HepG2 (cell line): ENCODE results near the gene CMIP. TPM values are rescaled to one million over a fixed set of nuclear protein-coding genes. Genes with fewer than 3 reads are reported as not detected.

Experiments used
- ADNP ChIP-seq: sonication (generic); formaldehyde crosslinking; IDR thresholded peaks from 2 replicates; pipeline ENCODE4 v1.4.0; 2020; ENCODE audit warnings: missing genetic modification reagents
- EP300 ChIP-seq, 3 experiments: sonication (generic) in 1 of 3; formaldehyde crosslinking in 1 of 3; IDR thresholded peaks; 2 replicates each; pipeline versions ENCODE4 v1.5.1 to v1.6.1; 2011 to 2020; ENCODE audit warnings: low read depth in 2 of 3, low read length in 2 of 3, borderline replicate concordance in 1 of 3, improper control_type of control experiment in 1 of 3, mild to moderate bottlenecking in 1 of 3, missing genetic modification reagents in 1 of 3, moderate library complexity in 1 of 3
- FOXK1 ChIP-seq: sonication (generic); formaldehyde crosslinking; IDR thresholded peaks from 2 replicates; pipeline ENCODE4 v1.4.0; 2020; ENCODE audit warnings: low read depth, missing genetic modification reagents, borderline replicate concordance
- FOXO4 ChIP-seq: sonication (generic); formaldehyde crosslinking; conservative IDR thresholded peaks from 2 replicates; pipeline ENCODE4 v1.8.1; 2023; ENCODE audit warnings: missing genetic modification reagents
- MXD3 ChIP-seq: IDR thresholded peaks from 2 replicates; pipeline ENCODE4 v1.6.1; 2016; ENCODE audit warnings: mild to moderate bottlenecking, missing biosample characterization, missing genetic modification reagents
- POLR2AphosphoS2 ChIP-seq: IDR thresholded peaks from 2 replicates; pipeline ENCODE4 v1.6.1; 2011; ENCODE audit warnings: low read depth, low read length, improper control_type of control experiment
- RAD51 ChIP-seq: fragments of 450-650 bp; IDR thresholded peaks from 2 replicates; pipeline ENCODE4 v1.6.1; 2016; ENCODE audit warnings: borderline replicate concordance
- ZNF136 ChIP-seq: sonication (generic); formaldehyde crosslinking; IDR thresholded peaks from 2 replicates; pipeline ENCODE4 v1.8.1; 2022; ENCODE audit warnings: low read depth, mild to moderate bottlenecking, moderate library complexity, missing genetic modification reagents
- ZNF18 ChIP-seq: sonication (generic); formaldehyde crosslinking; IDR thresholded peaks from 2 replicates; pipeline ENCODE4 v1.8.0; 2022; ENCODE audit warnings: mild to moderate bottlenecking, missing genetic modification reagents; ENCODE audit not compliant: insufficient replicate concordance
- ZNF256 ChIP-seq: sonication (generic); formaldehyde crosslinking; conservative IDR thresholded peaks from 2 replicates; pipeline ENCODE4 v1.4.0; 2020; ENCODE audit warnings: missing genetic modification reagents
- ZNF562 ChIP-seq: sonication (generic); formaldehyde crosslinking; IDR thresholded peaks from 2 replicates; pipeline ENCODE4 v1.8.0; 2022; ENCODE audit warnings: missing genetic modification reagents, borderline replicate concordance
- polyA plus RNA-seq, 8 experiments: library from polyadenylated mRNA; depleted of rRNA in 3 of 8; stranded (reverse) in 7 of 8; unstranded in 1 of 8; fragments of >200 nt; fragmentation: Illumina TruSeq in 4 of 8; extraction: Trizol in 4 of 8; gene quantifications; 2 replicates each; pipeline versions ENCODE4 v1.2.1 to v1.2.3, GENCODE V29; 2011 to 2016; ENCODE audit warnings: low read depth in 4 of 8, missing spikeins in 1 of 8, mixed read lengths in 1 of 8; ENCODE audit not compliant: insufficient read depth in 1 of 8
- total RNA-seq, 5 experiments: library from RNA; depleted of rRNA; stranded (reverse); fragments of >200 nt; fragmentation: Illumina TruSeq; extraction: Trizol; gene quantifications; 2 replicates each; pipeline ENCODE4 v1.2.3, GENCODE V29; 2016; ENCODE audit warnings: low read depth in 1 of 5
- TF ChIP-seq, protein P1 (sequence below): sonication (generic); formaldehyde crosslinking; IDR thresholded peaks from 2 replicates; pipeline ENCODE4 v1.8.1; 2023; ENCODE audit warnings: mild to moderate bottlenecking, missing genetic modification reagents
- TF ChIP-seq, protein P2 (sequence below): sonication (generic); formaldehyde crosslinking; IDR thresholded peaks from 2 replicates; pipeline ENCODE4 v1.5.0; 2020; ENCODE audit warnings: missing genetic modification reagents, mild to moderate bottlenecking, borderline replicate concordance
- TF ChIP-seq, protein P3 (sequence below): sonication (generic); formaldehyde crosslinking; IDR thresholded peaks from 2 replicates; pipeline ENCODE4 v1.4.0; 2020; ENCODE audit warnings: missing genetic modification reagents, borderline replicate concordance
- TF ChIP-seq, protein P4 (sequence below): sonication (generic); formaldehyde crosslinking; IDR thresholded peaks from 2 replicates; pipeline ENCODE4 v1.5.1; 2020; ENCODE audit warnings: mild to moderate bottlenecking, missing genetic modification reagents, moderate library complexity

The CMIP gene
- total and polyA plus RNA-seq, 2 of the 13 experiments (the other 11 are each of a cell fraction or from before 2014, with no cell fraction given), result 10.9 to 18.1 TPM

DNA sequence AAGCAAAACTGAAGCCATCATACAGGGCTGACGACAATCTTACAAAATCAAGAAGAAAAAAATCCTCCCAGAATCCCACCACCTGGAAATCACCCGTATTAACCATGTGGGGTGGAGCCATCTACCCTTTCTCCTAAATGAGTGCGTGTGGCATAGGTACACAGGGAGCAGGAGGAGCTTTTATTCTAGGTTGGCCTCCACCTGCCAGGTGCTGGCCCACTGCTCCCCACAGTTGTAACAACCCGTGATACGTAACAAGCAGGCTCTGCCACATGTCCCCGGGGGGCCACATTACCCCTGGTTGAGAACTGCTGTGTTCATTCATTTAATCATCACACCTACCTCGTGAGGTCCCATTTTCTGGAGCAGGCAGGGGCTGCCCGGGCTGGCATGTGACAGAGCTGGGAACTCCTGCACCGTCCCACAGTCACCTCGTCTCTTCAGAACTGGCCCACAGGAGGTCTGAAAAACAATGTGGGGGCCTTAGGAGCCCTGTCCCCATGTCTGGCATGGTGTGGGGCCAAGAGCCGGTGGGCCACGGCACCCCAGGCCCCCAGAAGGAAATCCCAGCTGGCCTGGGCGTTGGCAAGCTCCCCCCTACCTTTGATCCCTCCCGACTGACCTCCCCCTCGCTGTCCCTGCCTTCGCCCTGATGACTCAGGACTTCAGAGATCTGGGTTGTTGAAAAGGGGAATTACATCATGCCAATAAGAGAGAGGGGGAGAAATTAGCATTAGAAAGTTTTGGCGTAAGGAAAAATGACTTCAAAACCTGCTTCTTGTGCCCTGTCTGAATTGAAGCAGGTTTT, 12.9 kb downstream of the CMIP start (continued):
- TF ChIP-seq EP300 (IDR thresholded peaks at IDR 0.05; ENCODE audit: low read depth in 2 of 2, low read length in 2 of 2) (peak; percentile 57 to 87; a peak in 2 of 4 replicates), EP300 (CRISPR knock-in tag; IDR thresholded peaks at IDR 0.05; ENCODE audit: borderline replicate concordance) (peak; percentile 58), ZNF136 (CRISPR knock-in tag) (no peak), FOXK1 (CRISPR knock-in tag) (peak; percentile 74; the same call in 1 of the 2 replicates), POLR2AphosphoS2 (0 out of 2 replicates have a peak, but pooled peaks have one; percentile 37), FOXO4 (CRISPR knock-in tag) (no peak), ZNF256 (no peak), ZNF18 (CRISPR knock-in tag) (no peak), MXD3 (CRISPR knock-in tag) (0 out of 2 replicates have a peak, but pooled peaks have one; percentile 15), RAD51 (no peak), ZNF562 (no peak), ADNP (no peak)
- TF ChIP-seq, protein P1, sequence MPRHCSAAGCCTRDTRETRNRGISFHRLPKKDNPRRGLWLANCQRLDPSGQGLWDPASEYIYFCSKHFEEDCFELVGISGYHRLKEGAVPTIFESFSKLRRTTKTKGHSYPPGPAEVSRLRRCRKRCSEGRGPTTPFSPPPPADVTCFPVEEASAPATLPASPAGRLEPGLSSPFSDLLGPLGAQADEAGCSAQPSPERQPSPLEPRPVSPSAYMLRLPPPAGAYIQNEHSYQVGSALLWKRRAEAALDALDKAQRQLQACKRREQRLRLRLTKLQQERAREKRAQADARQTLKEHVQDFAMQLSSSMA (CRISPR knock-in tag), result no peak
- TF ChIP-seq, protein P2, sequence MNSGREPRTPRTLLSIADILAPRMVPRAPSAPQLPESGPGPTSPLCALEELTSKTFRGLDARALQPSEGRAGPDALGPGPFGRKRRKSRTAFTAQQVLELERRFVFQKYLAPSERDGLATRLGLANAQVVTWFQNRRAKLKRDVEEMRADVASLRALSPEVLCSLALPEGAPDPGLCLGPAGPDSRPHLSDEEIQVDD (CRISPR knock-in tag), result no peak; the same call in 1 of the 2 replicates
- TF ChIP-seq, protein P3, sequence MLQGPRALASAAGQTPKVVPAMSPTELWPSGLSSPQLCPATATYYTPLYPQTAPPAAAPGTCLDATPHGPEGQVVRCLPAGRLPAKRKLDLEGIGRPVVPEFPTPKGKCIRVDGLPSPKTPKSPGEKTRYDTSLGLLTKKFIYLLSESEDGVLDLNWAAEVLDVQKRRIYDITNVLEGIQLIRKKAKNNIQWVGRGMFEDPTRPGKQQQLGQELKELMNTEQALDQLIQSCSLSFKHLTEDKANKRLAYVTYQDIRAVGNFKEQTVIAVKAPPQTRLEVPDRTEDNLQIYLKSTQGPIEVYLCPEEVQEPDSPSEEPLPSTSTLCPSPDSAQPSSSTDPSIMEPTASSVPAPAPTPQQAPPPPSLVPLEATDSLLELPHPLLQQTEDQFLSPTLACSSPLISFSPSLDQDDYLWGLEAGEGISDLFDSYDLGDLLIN (CRISPR knock-in tag), result no peak
- TF ChIP-seq, protein P4, sequence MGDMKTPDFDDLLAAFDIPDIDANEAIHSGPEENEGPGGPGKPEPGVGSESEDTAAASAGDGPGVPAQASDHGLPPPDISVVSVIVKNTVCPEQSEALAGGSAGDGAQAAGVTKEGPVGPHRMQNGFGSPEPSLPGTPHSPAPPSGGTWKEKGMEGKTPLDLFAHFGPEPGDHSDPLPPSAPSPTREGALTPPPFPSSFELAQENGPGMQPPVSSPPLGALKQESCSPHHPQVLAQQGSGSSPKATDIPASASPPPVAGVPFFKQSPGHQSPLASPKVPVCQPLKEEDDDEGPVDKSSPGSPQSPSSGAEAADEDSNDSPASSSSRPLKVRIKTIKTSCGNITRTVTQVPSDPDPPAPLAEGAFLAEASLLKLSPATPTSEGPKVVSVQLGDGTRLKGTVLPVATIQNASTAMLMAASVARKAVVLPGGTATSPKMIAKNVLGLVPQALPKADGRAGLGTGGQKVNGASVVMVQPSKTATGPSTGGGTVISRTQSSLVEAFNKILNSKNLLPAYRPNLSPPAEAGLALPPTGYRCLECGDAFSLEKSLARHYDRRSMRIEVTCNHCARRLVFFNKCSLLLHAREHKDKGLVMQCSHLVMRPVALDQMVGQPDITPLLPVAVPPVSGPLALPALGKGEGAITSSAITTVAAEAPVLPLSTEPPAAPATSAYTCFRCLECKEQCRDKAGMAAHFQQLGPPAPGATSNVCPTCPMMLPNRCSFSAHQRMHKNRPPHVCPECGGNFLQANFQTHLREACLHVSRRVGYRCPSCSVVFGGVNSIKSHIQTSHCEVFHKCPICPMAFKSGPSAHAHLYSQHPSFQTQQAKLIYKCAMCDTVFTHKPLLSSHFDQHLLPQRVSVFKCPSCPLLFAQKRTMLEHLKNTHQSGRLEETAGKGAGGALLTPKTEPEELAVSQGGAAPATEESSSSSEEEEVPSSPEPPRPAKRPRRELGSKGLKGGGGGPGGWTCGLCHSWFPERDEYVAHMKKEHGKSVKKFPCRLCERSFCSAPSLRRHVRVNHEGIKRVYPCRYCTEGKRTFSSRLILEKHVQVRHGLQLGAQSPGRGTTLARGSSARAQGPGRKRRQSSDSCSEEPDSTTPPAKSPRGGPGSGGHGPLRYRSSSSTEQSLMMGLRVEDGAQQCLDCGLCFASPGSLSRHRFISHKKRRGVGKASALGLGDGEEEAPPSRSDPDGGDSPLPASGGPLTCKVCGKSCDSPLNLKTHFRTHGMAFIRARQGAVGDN (CRISPR knock-in tag), result peak; percentile 60
